ENCODE results near the gene CREBBP. TPM values are rescaled to one million over a fixed set of nuclear protein-coding genes. Genes with fewer than 3 reads are reported as not detected.
A peak's percentile ranks its signal among the peaks of the same experiment; 100 is the strongest.

The CREBBP gene
- total RNA-seq, 1 experiment from 2014 or later = 79.1 TPM

- Mint-ChIP-seq H3K4me1 (peaks cover 22 to 24% of the 10 kb centered on the region in 2 experiments), H3K4me3 (no peak overlapping the region), H3K27ac (peak overlapping the region in 2 of 3 experiments; percentile 35 to 39; a peak in 3 of 7 replicates), H3K27me3 (ENCODE audit: low read depth) (no peaks in the 10 kb centered on the region), H3K9me3 (peaks cover 13 to 17% of the 10 kb centered on the region in 2 experiments), H3K36me3 (ENCODE audit: insufficient read depth in 1 of 3, low read depth in 3 of 3) (peaks cover 16 to 21% (median 18%) of the 10 kb centered on the region in 3 experiments)
- no peaks in the 10 kb centered on the region for H3K27me3 ChIP-seq (ENCODE audit: insufficient read depth, low read length)
- H3K23ac ChIP-seq (ENCODE audit: insufficient read length, low read depth, low read length) = no peak overlapping the region
- no peak overlapping the region for H3K14ac ChIP-seq (ENCODE audit: insufficient read depth, low read length)
- H3K79me2 ChIP-seq (ENCODE audit: insufficient read depth, low read length) = peaks cover 17% of the 10 kb centered on the region; the same call in 1 of the 2 replicates
- peaks cover 3% of the 10 kb centered on the region for H3K23me2 ChIP-seq (ENCODE audit: insufficient read length, low read depth, low read length, poor library complexity, severe bottlenecking)
- peaks cover 3% of the 10 kb centered on the region for H3K79me1 ChIP-seq (ENCODE audit: insufficient read depth, low read depth, low read length, poor library complexity, severe bottlenecking)
- peaks cover 4% of the 10 kb centered on the region; the same call in 1 of the 2 replicates for H3K4me1 ChIP-seq (ENCODE audit: insufficient read depth, low read length)
- no peak overlapping the region for H2BK12ac ChIP-seq (ENCODE audit: insufficient read length, low read depth, low read length)
- H3K18ac ChIP-seq (ENCODE audit: insufficient read length, low read depth, low read length) = no peak overlapping the region
- H3K56ac ChIP-seq (ENCODE audit: insufficient read length, low read depth, low read length) = no peak overlapping the region
- H2BK15ac ChIP-seq (ENCODE audit: low read depth, low read length) = no peak overlapping the region
- no peak overlapping the region for H2BK5ac ChIP-seq (ENCODE audit: insufficient read length, low read length)
- no peak overlapping the region for H2AK5ac ChIP-seq (ENCODE audit: insufficient read length, low read length)
- no peak for TF ChIP-seq CTCF (conservative IDR thresholded peaks at IDR 0.05)
- H4K5ac ChIP-seq (ENCODE audit: insufficient read length, low read depth, low read length) = no peak overlapping the region
- no peak overlapping the region for H2BK20ac ChIP-seq (ENCODE audit: low read depth, low read length, poor library complexity, severe bottlenecking)
- H2BK120ac ChIP-seq (ENCODE audit: low read depth, low read length, poor library complexity, severe bottlenecking) = no peak overlapping the region
- no peak overlapping the region for H3T11ph ChIP-seq (ENCODE audit: low read length)
- no CpG with 5 or more reads among the region's 6 CpGs for WGBS (ENCODE audit: extremely low coverage, insufficient read length, low lambda C conversion rate)
- H4K20me1 ChIP-seq (ENCODE audit: control insufficient read depth, insufficient read depth, insufficient read length) = no peaks in the 10 kb centered on the region
- no peaks in the 10 kb centered on the region for H3K9me3 ChIP-seq (ENCODE audit: control insufficient read depth, low read depth, low read length)
- no peak for DNase-seq
- no peak overlapping the region for H4K8ac ChIP-seq (replicated peaks; ENCODE audit: insufficient read length, low read depth, low read length)
- H3K27ac ChIP-seq (ENCODE audit: insufficient read length, low read depth, low read length) = no peak overlapping the region
- no peak overlapping the region for H3K4ac ChIP-seq (ENCODE audit: low read depth, low read length)
- H3K4me2 ChIP-seq (ENCODE audit: insufficient read depth, insufficient read length, low read length) = no peak overlapping the region
- H2AFZ ChIP-seq (ENCODE audit: low read length) = no peak overlapping the region
- no peak overlapping the region for H4K91ac ChIP-seq (ENCODE audit: insufficient read length, low read depth, low read length)
- no peak overlapping the region for H3K9ac ChIP-seq (ENCODE audit: extremely low read depth, insufficient read length, low read length)
Observed at GRCh38 chr16:3829631-3830536, 50.6 kb downstream of the CREBBP start.

Data from H9 (cell line).